ENCODE measurements around the gene PARN. TPM values are rescaled to one million over a fixed set of nuclear protein-coding genes. Genes with fewer than 3 reads are reported as not detected.
"Not testable (repeated sequence)": the region's sequence is repeated elsewhere in the genome, so short reads cannot be mapped to it uniquely, and the experiment has no call there.

The PARN gene
- total RNA-seq, 1 experiment from 2014 or later = 42.5 TPM

- H3K4me3 ChIP-seq (replicated peaks in 1 of 2; ENCODE audit: low read depth in 1 of 2, low read length in 2 of 2) = no peak overlapping the region
- intact Hi-C loops (cut with micrococcal nuclease) = no loop called here
- no peaks in the 10 kb centered on the region for H3K27me3 ChIP-seq (ENCODE audit: insufficient read depth, low read length)
- no peak for TF ChIP-seq EZH2 (IDR thresholded peaks at IDR 0.05)
- TF ChIP-seq RAD21 (IDR thresholded peaks at IDR 0.05; ENCODE audit: low read depth) = peak; percentile 37
- H3K9me2 ChIP-seq (ENCODE audit: insufficient read depth) = no peaks in the 10 kb centered on the region
- no peaks in the 10 kb centered on the region for H3K9me3 ChIP-seq (ENCODE audit: control insufficient read depth in 1 of 2, insufficient read depth in 1 of 2, low read depth in 1 of 2, low read length in 2 of 2)
- ChIA-PET CTCF (no interaction called here), POLR2A (no interaction called here), RAD21 (ENCODE audit: low non-redundant PET in 1 of 2, low total read pairs in 2 of 2, uncharacterized antibody in 2 of 2, unreplicated experiment in 2 of 2) (interaction anchor here in 1 of 2 experiments (0.6 kb wide), 1 partner anchor 115 kb away, joined by 4 read pairs; no protein-coding TSS in a partner anchor)
- no peak overlapping the region for H3K9ac ChIP-seq (ENCODE audit: low read length)
- no peak overlapping the region for H2AFZ ChIP-seq (ENCODE audit: low read depth, low read length, poor library complexity, severe bottlenecking)
- BruUV-seq (replicated peaks) = no TSS peak
- no peaks in the 10 kb centered on the region for H3K79me2 ChIP-seq (ENCODE audit: insufficient read depth, low read length)
- no peaks in the 10 kb centered on the region for H4K20me1 ChIP-seq (ENCODE audit: insufficient read depth)
- no peak overlapping the region for H3K4me2 ChIP-seq (ENCODE audit: low read length)
- ATAC-seq (no peak), DNase-seq (ENCODE audit: low read depth, low spot score) (no peak)
- no peaks in the 10 kb centered on the region for H3K36me3 ChIP-seq (ENCODE audit: control insufficient read depth in 1 of 2, insufficient read depth in 2 of 2, low read length in 2 of 2)
- no peak overlapping the region for H3K27ac ChIP-seq (ENCODE audit: low read depth, low read length)
- peaks cover 0 to 4% of the 10 kb centered on the region in 2 experiments; a peak in 1 of 4 replicates for H3K4me1 ChIP-seq (ENCODE audit: control insufficient read depth in 1 of 2, insufficient read depth in 2 of 2, low read length in 2 of 2)
These were observed 184.9 kb downstream of the PARN start for GRCh38 chr16:14444979-14445810.

- H3K4me3 ChIP-seq (replicated peaks in 1 of 2; ENCODE audit: low read depth in 1 of 2, low read length in 2 of 2); ATAC-seq; DNase-seq (ENCODE audit: low read depth, low spot score); H3K4me1 ChIP-seq (ENCODE audit: control insufficient read depth in 1 of 2, insufficient read depth in 2 of 2, low read length in 2 of 2); BruUV-seq (replicated peaks); H3K27ac ChIP-seq (ENCODE audit: low read depth, low read length); POLR2A ChIA-PET; CTCF ChIA-PET; intact Hi-C loops (cut with micrococcal nuclease); H3K36me3 ChIP-seq (ENCODE audit: control insufficient read depth in 1 of 2, insufficient read depth in 2 of 2, low read length in 2 of 2); H4K20me1 ChIP-seq (ENCODE audit: insufficient read depth); H3K79me2 ChIP-seq (ENCODE audit: insufficient read depth, low read length); H3K9ac ChIP-seq (ENCODE audit: low read length); H3K4me2 ChIP-seq (ENCODE audit: low read length); H3K9me2 ChIP-seq (ENCODE audit: insufficient read depth); H3K9me3 ChIP-seq (ENCODE audit: control insufficient read depth in 1 of 2, insufficient read depth in 1 of 2, low read depth in 1 of 2, low read length in 2 of 2); H2AFZ ChIP-seq (ENCODE audit: low read depth, low read length, poor library complexity, severe bottlenecking); H3K27me3 ChIP-seq (ENCODE audit: insufficient read depth, low read length); RAD21 ChIA-PET (ENCODE audit: low non-redundant PET in 1 of 2, low total read pairs in 2 of 2, uncharacterized antibody in 2 of 2, unreplicated experiment in 2 of 2): not testable (repeated sequence)
These were observed 188.5 kb downstream of the PARN start for GRCh38 chr16:14441533-14441932.
